ENCODE results near the gene SVIL.
"Not testable (repeated sequence)": the region's sequence is repeated elsewhere in the genome, so short reads cannot be mapped to it uniquely, and the experiment has no call there.

The SVIL gene

DNA sequence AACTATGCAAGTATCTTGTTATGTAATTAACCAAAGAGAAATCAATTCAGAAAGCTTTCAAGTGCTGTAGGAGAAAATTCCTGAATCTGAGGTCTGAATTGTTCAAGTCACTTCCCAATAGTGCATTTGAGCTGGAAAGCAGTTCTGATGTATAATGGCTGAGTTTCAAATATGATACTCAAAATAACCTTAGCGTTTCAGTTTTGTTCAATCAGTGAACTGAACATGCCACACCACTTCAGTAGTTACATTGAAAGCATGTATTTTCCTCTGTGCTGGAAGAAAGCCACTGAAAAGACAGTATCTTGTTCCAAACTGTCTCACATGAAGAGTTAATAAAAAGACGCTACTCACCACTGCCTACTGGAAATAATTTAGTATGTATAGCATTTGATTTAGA is 64.5 kb downstream of the SVIL start:
- DNase-seq, result not testable (repeated sequence)

DNA sequence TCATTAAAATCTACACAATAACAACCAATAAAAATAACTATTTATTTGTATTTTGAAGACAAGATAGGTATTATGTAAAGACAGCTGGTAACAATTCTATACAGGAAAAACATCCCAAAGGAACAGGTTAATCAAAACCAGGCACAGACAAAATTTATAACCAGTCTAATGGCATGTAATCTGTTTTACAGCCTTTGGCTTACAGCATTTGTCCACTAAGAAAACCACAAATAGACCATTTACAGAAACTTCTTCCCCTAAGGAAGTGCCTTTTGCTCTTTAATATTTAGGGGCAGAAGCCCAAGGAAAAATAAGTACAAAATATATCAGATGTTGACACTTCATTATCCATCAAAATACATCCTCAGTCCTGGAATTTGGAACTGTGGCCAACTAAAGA is 65.0 kb downstream of the SVIL start:
- DNase-seq, result no peak

DNA sequence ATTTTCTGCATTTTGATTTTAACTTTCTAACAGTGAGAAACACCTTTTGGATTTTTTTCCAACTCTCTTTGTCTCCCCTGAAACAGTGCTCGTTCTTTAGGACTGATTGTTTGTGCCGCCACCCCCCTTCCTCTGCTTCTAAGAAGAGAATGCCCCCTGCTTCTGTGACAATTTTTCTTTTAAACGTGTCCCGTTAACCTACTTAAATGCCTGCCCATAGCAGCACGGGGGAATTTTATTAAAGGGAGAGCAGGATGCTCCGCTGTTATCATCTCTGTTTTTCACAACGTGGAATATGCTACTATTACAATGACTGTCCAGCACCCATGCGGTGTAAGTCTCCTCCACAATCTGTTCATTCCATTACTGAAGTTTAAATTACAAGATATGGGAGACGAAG is 67.8 kb downstream of the SVIL start:
- DNase-seq, result no peak

DNA sequence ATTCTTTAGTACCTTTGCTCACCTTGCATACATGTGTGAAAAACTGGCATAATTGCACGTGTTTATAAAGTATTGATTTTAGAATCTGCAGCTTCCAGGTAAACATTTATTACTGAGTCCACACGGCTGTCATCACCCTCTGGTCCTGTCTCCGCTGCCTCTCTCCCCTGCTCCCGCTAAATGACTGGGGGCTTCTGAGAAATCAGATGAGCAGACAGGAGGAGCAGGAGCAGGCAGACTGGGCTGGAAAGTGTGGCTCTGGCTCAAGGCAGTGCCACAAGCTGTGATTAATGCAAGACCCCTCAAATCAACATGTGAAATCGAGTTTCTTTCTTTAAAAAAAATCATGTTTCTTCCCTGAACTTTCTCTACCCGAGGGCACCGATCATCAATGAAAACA is 68.6 kb downstream of the SVIL start:
- not testable (repeated sequence) for DNase-seq

DNA sequence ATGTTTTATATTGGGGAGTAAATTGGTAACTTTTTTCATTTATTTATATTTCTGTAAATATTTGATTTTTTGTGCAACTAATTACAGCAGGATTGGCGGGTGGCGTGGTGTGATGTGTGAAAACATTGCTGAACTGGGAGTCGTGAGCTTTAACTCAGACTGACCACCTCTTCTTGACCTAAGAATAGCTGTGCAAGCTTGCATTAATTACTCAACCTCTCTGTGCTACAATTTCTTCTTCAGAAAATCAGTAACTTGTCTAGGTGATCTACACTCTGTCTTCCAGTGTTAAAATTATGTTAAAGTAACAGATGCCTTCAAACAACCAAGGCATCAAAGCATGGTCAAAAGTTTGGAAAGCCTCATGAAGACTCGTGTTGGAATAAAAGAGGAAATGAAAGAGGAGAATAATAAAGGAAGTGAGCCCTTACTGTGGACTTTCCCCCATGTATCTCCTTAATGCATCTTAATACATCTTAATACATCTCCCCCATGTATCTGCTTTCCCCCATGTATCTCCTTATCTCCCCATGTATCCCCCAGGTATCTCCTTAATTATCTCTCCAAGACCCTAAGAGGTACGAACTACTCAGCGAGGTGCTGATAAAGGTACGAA is 71.2 kb downstream of the SVIL start:
- no peak for DNase-seq

DNA sequence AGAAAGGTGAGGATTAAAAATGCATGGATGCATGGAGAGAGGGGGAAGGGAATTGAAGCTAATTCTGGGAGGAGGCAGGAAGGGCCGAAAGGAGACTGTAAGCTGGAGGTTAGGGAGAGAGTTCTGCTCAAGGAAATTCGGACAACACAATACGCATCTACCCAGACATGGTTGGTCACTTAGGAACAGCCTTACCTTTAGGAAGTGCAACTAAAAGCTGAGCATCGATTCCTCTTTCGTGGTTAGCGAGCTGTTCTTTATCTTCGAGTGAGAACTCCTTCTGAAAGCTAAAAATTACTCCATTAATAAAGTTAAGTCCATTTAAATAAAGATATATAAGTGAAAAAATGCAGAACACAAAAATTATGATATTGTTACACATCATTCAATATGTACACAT is 71.8 kb downstream of the SVIL start:
- DNase-seq, result not testable (repeated sequence)

DNA sequence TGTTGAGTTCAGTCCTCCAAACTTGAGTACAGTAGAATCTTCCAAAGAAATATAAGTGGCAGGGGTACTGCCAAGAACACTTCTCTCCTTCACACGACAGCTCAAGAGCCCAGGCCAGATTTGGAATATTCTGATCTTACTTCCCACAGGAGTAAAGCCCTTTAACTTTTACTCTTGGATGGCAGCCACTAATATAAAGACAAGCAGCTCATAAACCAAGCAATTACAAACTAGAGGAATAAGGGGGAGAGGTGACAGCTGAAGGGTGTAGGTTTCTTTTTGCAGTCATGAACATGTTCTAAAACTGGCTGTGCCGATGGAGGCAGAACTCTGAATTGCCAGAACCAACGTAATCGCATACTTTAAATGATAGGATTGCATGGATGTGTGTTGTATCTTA is 74.8 kb downstream of the SVIL start:
- no peak for DNase-seq

DNA sequence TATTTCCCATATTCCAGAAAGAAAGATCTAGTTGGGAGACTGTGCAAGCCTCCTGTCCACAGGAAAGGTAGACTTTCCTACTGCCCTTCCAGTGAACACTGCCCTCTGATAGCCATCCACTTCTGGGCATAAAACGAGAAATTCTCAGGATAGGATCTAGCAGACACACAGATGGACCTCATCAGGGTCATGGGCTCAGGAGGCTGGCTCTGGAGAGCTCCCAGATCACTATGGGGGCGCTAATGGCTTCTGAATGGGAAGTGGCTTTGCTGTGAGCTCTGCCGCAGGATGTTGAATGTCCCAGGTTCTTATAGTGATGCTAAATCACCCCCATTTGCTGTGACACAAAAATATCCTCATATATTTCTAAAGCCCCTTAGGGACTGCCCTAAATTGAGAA is 77.1 kb downstream of the SVIL start:
- DNase-seq, result no peak

DNA sequence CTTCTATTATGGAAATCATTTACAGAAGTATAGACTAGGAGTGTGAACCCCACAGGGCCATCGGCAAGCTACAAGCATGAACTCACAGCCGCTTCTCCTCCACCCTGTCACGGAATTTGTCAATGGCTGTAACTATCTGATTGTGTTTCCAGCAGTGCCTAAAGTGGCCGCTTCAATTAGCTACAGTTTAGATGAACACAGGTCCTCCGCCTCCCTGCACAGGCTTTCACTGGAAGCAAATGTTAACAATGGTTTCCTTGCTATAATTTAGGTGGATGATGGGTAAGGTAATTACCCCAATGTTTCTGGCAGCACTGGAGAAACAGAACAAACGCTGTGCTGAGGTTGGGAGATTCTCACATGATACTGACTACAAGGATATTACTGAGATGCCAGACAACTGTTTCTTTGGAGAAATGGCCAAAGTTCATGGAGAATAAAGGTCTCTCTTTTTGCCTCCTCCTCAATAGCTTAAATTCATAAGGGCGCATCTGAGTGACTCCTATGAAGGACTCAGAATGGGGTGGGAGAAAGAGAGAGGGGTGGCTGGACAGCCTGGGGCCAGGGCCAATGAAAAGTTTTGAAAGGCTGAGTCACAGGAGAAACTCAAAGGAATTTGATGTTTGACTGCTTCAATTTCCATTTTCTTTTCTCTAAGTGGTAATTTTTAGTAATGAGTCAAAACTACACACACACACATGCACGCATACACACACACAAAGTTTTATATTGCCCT is 78.9 kb downstream of the SVIL start:
- no peak for DNase-seq

DNA sequence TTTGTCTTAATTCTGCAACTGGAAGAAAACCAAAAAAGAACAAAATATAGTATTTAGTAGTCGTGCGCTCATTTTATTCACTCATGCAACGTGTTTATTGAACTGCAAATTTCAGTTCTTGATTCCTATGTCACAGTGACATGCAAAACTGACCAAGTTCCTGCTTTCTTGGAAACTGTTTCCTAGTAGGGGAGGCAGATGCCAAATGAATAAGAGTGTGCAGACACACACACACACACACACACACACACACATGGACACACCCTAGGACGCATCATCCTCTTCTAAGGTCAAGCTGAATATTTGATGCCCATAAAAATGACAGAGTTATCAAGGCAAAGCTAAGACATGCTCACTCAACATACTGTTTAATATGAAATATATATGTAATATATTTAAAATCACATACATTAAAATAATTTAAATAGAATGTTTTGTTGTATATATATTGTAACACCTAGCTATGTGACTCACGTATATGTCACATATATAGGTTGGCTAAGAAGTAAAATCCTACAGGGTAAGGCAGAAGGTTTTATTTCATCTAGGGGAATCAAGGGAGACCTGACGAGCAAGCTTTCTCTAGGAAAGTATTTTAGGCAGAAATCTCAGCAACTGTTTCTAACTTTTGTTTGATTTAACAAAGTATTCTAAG is 79.6 kb downstream of the SVIL start:
- DNase-seq, result no peak

DNA sequence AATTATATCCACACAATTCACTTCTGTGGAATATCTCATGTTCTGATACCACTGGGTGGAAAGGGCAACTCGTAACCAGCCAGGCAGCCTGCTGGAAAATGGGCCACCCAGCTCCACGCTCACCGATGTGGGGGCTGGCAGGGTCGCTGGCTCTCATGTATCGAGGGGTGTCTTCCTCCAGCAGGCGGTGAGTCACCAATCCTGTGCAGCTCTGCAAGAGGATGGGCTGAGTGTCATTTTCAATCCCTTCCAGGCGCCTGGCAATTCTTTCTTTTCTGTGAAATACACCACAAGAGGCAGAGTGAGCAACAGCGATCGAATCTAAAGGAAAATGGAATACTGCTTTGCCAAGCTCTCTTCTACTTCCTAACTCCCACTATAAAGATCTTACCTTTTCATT is 80.1 kb downstream of the SVIL start:
- no peak for DNase-seq

DNA sequence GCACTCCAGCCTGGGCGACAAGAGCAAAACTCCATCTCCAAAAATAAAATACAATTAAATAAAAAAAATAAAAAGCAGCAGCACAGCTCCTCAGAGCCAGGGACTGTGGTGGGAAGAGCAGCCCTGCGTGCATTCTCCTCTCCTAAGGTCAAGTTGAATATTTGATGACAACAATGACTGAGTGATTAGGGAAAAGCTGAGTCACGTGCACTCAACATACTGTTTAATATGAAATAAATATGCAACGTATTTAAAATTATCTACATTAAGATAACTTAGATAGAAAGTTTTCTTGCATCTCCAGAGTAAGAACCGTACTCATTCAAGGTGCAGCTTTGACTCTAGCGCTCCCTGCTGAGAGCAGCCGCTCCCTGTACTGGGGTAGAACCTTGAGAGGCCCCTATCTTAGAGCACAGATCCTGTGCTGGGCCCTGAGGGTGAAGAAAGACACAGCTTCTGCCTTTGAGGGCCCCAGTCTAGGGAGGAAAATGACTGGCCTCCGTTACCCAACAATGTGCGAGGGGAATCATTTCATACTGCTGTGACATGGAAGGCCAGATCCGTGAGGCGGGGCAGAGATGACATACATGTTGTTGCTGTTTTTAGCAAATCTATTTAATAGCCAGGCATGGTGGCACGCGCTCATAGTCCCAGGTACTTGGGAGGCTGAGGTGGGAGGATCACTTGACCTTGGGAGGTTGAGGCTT is 81.1 kb downstream of the SVIL start:
- DNase-seq, result no peak

DNA sequence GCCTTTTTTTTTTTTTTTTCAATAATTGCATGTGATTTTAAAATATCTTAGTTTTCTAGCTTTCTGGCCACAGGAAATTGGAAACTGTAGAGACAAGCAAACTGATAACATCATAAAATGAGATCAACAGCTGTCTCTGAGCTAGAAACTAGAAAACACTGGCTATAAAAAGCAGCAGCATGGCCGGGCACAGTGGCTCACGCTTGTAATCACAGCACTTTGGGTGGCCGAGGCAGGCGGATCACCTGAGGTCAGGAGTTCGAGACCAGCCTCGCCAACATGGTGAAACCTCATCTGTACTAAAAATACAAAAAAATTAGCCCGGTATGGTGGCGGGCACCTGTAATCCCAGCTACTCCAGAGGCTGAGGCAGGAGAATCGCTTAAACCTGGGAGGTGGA is 81.7 kb downstream of the SVIL start:
- not testable (repeated sequence) for DNase-seq

DNA sequence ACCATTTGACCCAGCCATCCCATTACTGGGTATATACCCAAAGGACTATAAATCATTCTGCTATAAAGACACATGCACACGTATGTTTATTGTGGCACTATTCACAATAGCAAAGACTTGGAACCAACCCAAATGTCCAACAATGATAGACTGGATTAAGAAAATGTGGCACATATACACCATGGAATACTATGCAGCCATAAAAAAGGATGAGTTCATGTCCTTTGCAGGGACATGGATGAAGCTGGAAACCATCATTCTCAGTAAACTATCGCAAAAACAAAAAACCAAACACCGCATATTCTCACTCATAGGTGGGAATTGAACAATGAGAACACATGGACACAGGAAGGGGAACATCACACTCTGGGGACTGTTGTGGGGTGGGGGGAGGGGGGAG is 85.3 kb downstream of the SVIL start:
- not testable (repeated sequence) for DNase-seq

DNA sequence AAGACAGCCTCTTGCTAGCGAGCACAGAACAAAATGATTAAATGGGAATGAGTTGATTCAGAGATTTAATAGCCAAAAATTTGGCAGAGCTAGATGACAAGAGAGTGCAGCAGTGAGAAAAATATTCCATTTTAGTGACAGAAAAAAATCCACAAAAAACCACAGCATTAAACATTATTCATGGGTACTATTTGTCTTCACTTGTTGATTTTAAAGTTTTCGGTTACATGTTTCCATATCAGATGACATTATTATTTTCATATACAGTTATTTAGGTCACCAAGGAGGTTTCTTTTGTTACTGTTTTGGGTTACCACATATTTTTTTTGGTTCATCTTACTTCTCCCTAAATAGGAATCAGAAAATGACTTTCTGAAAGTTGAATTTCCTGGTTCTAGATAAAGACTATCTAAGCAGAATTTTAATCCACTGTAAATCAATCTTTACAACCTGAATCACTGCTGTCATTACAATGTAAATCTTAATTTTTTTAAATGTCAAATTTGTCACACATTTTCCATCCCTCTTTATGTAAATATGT is 87.9 kb downstream of the SVIL start:
- DNase-seq, result no peak

DNA sequence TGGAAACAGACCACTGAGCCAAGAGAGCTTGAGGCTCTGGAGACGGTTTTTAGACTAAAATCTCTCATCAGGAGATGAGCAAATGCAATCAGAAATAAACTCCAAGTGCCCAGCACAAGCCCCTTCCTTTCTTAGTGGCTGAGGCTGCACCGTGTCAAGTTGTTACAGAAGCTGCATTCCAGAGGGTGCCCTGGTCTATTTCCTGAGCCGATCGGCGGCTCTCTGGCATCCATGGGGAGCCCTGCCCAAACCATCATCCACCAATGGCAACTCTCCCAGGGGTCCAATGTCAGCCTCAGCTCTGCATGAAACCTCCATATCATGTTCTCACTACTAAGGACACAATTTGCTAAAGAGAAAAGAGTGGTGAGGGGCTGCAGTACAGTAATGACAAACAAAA is 89.6 kb downstream of the SVIL start:
- DNase-seq, result no peak

DNA sequence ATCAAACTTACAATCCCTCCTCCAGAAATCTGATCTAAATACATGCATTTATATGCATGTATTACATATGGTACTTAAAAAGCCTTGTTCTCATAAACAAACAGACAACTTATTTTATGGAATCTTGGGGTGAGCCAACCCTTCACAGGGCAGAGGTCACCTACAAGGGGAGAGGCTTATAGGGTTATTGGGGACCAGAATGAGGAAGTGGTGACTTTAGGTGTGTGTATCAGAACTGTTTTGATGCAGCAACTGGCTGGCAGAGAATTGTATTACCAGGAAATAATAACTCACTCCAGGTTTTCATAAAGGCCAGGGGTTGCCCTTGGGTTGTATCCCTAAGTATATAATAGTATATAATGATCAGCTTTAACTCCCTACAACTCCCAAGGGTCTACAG is 91.1 kb downstream of the SVIL start:
- DNase-seq, result no peak

DNA sequence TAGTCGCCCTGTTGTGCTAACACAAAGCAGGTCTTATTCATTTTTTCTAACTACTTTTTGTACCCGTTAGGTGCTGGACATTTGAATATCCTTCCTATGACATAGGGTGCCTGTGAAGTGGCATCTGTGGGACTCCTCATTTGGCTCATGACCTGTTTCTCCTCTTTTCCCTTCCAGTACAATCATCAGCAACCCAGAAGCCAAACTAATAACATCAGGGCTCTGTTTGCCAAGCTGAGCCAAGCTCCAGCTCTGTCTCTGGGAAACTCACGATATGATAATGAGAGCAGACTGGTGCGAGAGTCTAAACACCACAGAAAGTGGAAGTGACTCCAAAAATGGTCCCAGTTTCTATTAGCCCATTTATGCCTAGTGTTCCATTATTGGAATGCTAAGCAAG is 92.0 kb downstream of the SVIL start:
- DNase-seq, result no peak

DNA sequence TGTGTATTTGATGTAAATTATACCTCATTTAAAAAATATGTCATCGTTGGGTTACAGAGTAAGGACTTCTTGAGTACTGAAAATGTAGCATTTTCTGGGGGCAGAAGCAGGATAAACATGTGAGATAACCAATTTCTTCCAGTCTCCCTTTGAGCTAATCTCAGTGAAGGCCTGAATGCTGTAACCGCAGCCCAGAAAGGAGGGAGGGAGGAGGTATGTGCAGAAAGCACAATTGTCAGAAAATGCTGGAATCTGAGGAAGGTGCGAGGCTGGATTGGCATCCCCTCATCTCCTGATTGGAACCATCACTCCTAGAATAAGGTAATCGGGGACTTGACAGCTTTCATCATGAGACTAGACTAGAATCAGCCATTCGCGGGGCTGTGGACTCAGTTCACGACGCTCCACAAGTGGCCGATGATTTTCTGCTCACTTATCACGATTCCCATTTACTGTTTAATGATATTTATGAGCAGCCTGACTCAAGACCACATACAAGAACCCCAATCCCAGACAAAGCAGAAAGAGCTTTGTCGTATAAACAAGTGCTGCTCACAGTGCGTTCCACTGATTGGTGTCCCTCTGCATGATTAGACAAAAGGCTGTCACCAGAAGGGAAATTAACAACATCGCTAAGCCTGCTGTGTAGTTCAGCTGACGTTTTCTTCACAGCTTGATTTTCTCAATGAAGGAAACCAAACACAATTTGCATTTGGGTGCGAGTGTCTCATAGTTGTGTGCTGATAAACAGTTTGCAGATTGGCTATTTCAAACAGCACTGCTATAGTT is 93.2 kb downstream of the SVIL start:
- no peak for DNase-seq

DNA sequence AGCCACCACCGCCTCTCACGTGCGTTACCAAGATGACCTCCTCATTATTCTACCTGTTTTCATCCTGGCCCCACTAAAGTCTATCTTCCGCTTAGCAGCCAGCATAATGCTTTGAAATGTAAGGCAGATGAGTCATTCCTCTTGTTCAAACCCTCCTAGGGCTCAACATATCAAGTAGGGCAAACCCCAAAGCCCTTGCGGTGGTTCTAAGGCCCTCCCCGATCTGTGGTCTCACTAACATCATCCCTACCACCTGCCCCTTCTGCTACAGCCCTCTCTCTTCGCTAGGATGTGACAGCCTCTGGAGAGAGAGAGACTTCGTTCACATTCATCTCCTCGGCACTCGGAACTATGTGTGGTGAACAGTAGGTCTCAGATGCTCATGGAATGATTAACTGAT is 94.8 kb downstream of the SVIL start:
- DNase-seq, result no peak

DNA sequence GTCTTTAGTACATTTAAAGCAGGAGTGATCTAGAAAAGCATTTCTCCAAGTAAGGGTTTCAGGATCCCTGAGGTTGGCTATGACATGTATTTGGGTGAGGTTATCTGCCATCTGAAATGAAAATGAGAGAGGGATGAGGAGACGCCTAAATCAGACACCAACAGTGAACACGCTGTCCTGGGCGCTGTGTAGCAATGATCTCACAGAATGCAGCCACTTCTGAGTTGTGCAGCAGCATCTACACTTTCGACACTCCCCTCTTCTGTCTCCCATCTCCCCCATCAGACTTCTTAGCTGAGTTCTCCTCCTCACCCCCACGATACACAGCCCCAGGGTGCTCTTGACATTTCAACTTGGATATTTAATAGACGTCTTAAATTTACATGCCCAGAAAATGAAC is 95.4 kb downstream of the SVIL start:
- no peak for DNase-seq

DNA sequence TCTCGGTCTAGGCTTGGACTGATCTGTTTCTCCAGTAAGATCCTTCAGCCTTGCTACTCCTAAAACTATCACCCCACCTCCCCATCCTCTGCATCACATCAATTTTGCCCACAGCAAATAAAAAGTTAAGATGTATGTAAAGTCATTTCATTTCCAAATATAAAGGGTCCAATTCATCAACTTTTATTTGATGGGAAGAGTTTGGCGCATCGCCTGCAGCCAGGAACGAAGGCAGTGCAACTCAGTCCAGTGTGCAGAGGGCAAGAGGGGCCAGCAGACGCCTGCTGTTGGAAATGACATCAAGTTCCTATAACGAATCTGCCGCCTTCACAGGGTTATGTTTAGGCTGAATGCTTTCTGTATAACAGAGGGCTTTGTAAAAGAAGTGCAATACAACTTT is 97.0 kb downstream of the SVIL start:
- DNase-seq, result no peak

DNA sequence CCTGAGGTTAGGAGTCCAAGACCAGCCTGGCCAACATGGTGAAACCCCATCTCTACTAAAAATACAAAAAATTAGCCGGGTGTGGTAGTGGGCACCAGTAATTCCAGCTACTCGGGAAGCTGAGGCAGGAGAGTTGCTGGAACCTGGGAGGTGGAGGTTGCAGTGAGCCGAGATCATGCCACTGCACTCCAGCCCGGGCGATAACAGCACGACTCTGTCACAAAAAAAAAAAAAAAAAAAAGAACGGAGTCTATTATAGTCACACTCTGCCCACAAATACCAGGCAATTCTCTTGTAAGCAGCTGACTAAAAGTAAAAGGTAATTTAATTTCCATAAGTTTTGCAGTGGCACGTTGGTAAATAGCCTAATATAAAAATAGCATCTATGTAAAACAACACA is 98.1 kb downstream of the SVIL start:
- DNase-seq, result not testable (repeated sequence)

Data from DMS 273 treated with DMSO at 0.1 percent for 48 hours (cell line).